DOHH2 (cell line): ENCODE measurements around the gene ADNP2.

Experiments used
- H3F3A ChIP-seq: fragments of 200-600 bp; sonication (generic), shearing (Covaris generic); 2 replicates; pipeline ENCODE4 v1.6.0; 2016; ENCODE audit warnings: antibody characterized with exemption, mild to moderate bottlenecking; ENCODE audit not compliant: control insufficient read depth, insufficient read depth
- H3K27ac ChIP-seq: fragments of 200-600 bp; sonication (generic); 2 replicates; pipeline ENCODE4 v1.5.1; 2014; ENCODE audit warnings: low read depth, mild to moderate bottlenecking, low read length, moderate library complexity
- H3K27me3 ChIP-seq: fragments of 200-600 bp; sonication (generic); 2 replicates; pipeline ENCODE4 v1.6.1; 2014; ENCODE audit warnings: mild to moderate bottlenecking, low read length, mixed read lengths; ENCODE audit not compliant: control insufficient read depth
- H3K36me3 ChIP-seq: fragments of 200-600 bp; sonication (generic); 2 replicates; pipeline ENCODE4 v1.6.1; 2014; ENCODE audit warnings: mild to moderate bottlenecking, low read length, moderate library complexity, mixed read lengths; ENCODE audit not compliant: control insufficient read depth
- H3K4me1 ChIP-seq: fragments of 200-600 bp; sonication (generic); 2 replicates; pipeline ENCODE4 v1.6.1; 2014; ENCODE audit warnings: mild to moderate bottlenecking, low read length, mixed read lengths; ENCODE audit not compliant: control insufficient read depth
- H3K4me2 ChIP-seq: fragments of 200-600 bp; sonication (generic); 2 replicates; pipeline ENCODE4 v1.6.0; 2014; ENCODE audit warnings: mild to moderate bottlenecking, low read length, moderate library complexity
- H3K4me3 ChIP-seq: fragments of 200-600 bp; sonication (generic); 2 replicates; pipeline ENCODE4 v1.5.1; 2014; ENCODE audit warnings: mild to moderate bottlenecking, low read length, mixed read lengths
- H3K79me2 ChIP-seq: fragments of 200-600 bp; sonication (generic); 2 replicates; pipeline ENCODE4 v1.6.1; 2014; ENCODE audit warnings: mild to moderate bottlenecking, low read length, mixed read lengths; ENCODE audit not compliant: control insufficient read depth
- H3K9me2 ChIP-seq: fragments of 200-600 bp; sonication (generic); replicated peaks from 2 replicates; pipeline ENCODE4 v1.6.1; 2014; ENCODE audit warnings: mild to moderate bottlenecking, low read length, mixed read lengths; ENCODE audit not compliant: control insufficient read depth
- H3K9me3 ChIP-seq: fragments of 200-600 bp; sonication (generic); 2 replicates; pipeline ENCODE4 v1.6.1; 2014; ENCODE audit warnings: antibody characterized with exemption, low read length, mixed read lengths; ENCODE audit not compliant: control insufficient read depth, insufficient read depth
- H4K20me1 ChIP-seq: fragments of 200-600 bp; sonication (generic); 2 replicates; pipeline ENCODE4 v1.6.0; 2014; ENCODE audit warnings: low read depth, mild to moderate bottlenecking, antibody characterized with exemption, low read length, moderate library complexity; ENCODE audit not compliant: control insufficient read depth, insufficient read depth
- EZH2phosphoT487 ChIP-seq: fragments of 200-600 bp; sonication (generic); IDR thresholded peaks from 2 replicates; pipeline ENCODE4 v1.6.1; 2017; ENCODE audit warnings: borderline replicate concordance, mild to moderate bottlenecking, antibody characterized with exemption, low read length, moderate library complexity, mixed read lengths
- TF ChIP-seq, protein P1 (sequence below): fragments of 200-600 bp; sonication (generic); IDR thresholded peaks from one replicate; pipeline ENCODE4 v1.5.1; 2014; ENCODE audit warnings: antibody characterized with exemption, mild to moderate bottlenecking, low read depth, low read length; ENCODE audit not compliant: poor library complexity, severe bottlenecking

ADNP2 gene

DNA sequence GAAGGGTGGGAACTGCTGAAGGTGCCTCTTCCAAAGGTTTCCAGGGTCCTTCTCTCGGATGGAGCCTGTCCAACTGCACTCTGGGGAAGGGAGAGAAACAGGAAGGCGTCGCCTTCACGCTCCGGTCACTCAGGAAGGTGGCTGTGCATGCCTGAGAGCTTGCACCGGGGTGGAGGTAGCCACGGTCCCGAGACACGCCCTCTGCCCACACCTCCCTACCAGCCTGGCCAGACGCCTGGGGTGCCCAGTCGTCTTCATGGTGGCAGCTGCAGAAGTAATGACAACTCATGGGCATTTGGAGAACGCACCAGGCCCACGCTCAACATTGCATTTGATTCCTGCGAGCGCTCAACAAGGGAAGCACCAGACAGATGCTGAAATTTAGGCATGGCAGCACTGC, 59.9 kb downstream of the ADNP2 start:
- no peaks in the 10 kb centered on the region for H3K9me3 ChIP-seq
- H3K4me2 ChIP-seq: no peak overlapping the region
- H3F3A ChIP-seq: no peaks in the 10 kb centered on the region
- H3K4me1 ChIP-seq: peaks cover 5% of the 10 kb centered on the region; the same call in 1 of the 2 replicates
- no peak overlapping the region for H3K4me3 ChIP-seq
- H3K36me3 ChIP-seq: no peaks in the 10 kb centered on the region
- H3K27ac ChIP-seq: no peak overlapping the region
- H3K9me2 ChIP-seq: no peaks in the 10 kb centered on the region
- no peaks in the 10 kb centered on the region for H3K79me2 ChIP-seq
- TF ChIP-seq, protein P1, sequence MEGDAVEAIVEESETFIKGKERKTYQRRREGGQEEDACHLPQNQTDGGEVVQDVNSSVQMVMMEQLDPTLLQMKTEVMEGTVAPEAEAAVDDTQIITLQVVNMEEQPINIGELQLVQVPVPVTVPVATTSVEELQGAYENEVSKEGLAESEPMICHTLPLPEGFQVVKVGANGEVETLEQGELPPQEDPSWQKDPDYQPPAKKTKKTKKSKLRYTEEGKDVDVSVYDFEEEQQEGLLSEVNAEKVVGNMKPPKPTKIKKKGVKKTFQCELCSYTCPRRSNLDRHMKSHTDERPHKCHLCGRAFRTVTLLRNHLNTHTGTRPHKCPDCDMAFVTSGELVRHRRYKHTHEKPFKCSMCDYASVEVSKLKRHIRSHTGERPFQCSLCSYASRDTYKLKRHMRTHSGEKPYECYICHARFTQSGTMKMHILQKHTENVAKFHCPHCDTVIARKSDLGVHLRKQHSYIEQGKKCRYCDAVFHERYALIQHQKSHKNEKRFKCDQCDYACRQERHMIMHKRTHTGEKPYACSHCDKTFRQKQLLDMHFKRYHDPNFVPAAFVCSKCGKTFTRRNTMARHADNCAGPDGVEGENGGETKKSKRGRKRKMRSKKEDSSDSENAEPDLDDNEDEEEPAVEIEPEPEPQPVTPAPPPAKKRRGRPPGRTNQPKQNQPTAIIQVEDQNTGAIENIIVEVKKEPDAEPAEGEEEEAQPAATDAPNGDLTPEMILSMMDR: no peak
- no peak for TF ChIP-seq EZH2phosphoT487
- H4K20me1 ChIP-seq: no peaks in the 10 kb centered on the region
- no peaks in the 10 kb centered on the region; the same call in 1 of the 2 replicates for H3K27me3 ChIP-seq

DNA sequence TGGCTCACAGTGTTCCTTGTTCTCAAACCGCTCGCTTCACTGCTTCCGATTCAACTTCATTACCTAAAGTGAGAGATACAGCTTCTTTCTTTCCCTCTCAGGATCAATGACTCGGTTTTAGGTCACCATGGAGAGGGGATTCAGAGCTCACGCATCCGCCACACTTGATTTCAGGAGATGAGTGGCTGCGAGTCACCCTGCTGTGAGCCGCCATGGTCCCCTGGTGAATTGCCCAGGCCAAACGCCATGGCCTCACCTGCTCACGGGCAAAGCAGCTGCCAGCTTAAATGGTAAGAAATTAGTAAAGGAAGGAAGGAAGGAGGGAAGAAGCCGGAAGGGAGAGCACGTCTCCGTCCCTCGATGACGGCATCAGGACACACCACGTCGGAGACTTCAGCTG, 60.5 kb downstream of the ADNP2 start:
- H3K79me2 ChIP-seq: no peaks in the 10 kb centered on the region
- H3K36me3 ChIP-seq: no peaks in the 10 kb centered on the region
- H3K9me3 ChIP-seq: no peaks in the 10 kb centered on the region
- no peaks in the 10 kb centered on the region; the same call in 1 of the 2 replicates for H3K27me3 ChIP-seq
- no peak for TF ChIP-seq EZH2phosphoT487
- TF ChIP-seq, protein P1: no peak
- no peak overlapping the region for H3K27ac ChIP-seq
- H3K4me1 ChIP-seq: peaks cover 5% of the 10 kb centered on the region; the same call in 1 of the 2 replicates
- H3F3A ChIP-seq: no peaks in the 10 kb centered on the region
- no peak overlapping the region for H3K4me3 ChIP-seq
- no peaks in the 10 kb centered on the region for H4K20me1 ChIP-seq
- H3K4me2 ChIP-seq: no peak overlapping the region
- H3K9me2 ChIP-seq: no peaks in the 10 kb centered on the region

DNA sequence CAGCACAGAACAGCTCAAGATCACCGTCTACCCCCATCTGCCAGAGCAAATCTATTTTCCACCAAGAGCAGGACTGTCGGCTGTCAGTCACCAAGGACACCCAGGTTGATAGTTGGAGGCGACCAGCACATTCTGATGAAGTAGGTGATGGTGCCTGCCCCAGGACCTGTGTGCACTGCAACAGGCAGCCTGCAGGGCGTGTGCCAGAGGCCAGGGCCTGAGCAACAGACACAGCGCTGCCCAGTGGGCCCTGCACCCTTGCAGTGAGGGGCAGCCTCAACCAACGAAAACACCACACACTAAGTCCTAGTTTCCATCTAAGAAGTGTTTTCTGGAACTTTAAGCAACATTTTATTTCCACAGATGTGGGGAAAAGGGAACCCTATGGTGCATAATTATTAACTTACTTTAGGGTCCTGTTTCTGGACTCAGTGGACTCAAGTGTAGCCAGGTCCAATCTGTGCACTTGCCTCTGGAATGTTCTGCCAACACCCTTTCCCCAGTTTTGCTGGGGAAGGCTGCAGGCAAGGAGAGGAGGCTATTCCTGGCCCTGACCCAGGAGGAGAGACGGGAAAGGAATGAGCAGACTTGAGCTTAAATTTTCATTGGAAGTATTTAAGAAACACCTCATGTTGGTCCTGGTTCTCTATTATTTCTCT, 61.5 kb downstream of the ADNP2 start:
- no peak overlapping the region for H3K4me3 ChIP-seq
- no peak for TF ChIP-seq EZH2phosphoT487
- TF ChIP-seq, protein P1: no peak
- no peaks in the 10 kb centered on the region for H3K9me3 ChIP-seq
- H3K4me2 ChIP-seq: no peak overlapping the region
- no peak overlapping the region for H3K27ac ChIP-seq
- peaks cover 5% of the 10 kb centered on the region; the same call in 1 of the 2 replicates for H3K4me1 ChIP-seq
- no peaks in the 10 kb centered on the region for H3K36me3 ChIP-seq
- H4K20me1 ChIP-seq: no peaks in the 10 kb centered on the region
- no peaks in the 10 kb centered on the region for H3K9me2 ChIP-seq
- H3F3A ChIP-seq: no peaks in the 10 kb centered on the region
- H3K27me3 ChIP-seq: no peaks in the 10 kb centered on the region; the same call in 1 of the 2 replicates
- H3K79me2 ChIP-seq: no peaks in the 10 kb centered on the region
